Uterus (tissue), 2 donors: ENCODE measurements around the gene DDN.

Source experiments
- CTCF ChIP-seq, 4 experiments: fragments of 200-600 bp in 2 of 4; fragments of 450-650 bp in 2 of 4; sonication (generic) in 2 of 4; IDR thresholded peaks; one replicate each; pipeline ENCODE4 v1.5.1; 2016 to 2019; ENCODE audit warnings: antibody characterized with exemption in 4 of 4, mild to moderate bottlenecking in 2 of 4, moderate library complexity in 1 of 4
- POLR2A ChIP-seq, 2 donors: fragments of 450-650 bp; IDR thresholded peaks; one replicate each; pipeline ENCODE4 v1.6.1; 2016; ENCODE audit warnings: antibody characterized with exemption in 2 of 2, mild to moderate bottlenecking in 1 of 2, moderate library complexity in 1 of 2

- no peak for TF ChIP-seq CTCF (IDR thresholded peaks at IDR 0.05)
- no peak for TF ChIP-seq POLR2A (IDR thresholded peaks at IDR 0.05)
Measured at GRCh38 chr12:48978291-48978740, 20.9 kb downstream of the DDN start, which contains the start of gene WNT1.
